Measurements from ENCODE around the gene RBM28. TPM values are rescaled to one million over a fixed set of nuclear protein-coding genes. Genes with fewer than 3 reads are reported as not detected.

Gene RBM28
- total and polyA plus RNA-seq, 2 of the 8 experiments (the other 6 are each of a cell fraction or from before 2014, with no cell fraction given): 12.8 to 65.3 TPM

- TF ChIP-seq BACH1 (IDR thresholded peaks at IDR 0.05; ENCODE audit: low read length): no peak
- TF ChIP-seq ZNF274 (IDR thresholded peaks at IDR 0.05; ENCODE audit: borderline replicate concordance, extremely low read depth, low read length): no peak
Measured at GRCh38 chr7:128373606-128374005, 29.9 kb upstream of the RBM28 start (continued).
